Lung (tissue), 12 donors: ENCODE results near the gene CDH11. TPM values are rescaled to one million over a fixed set of nuclear protein-coding genes. Genes with fewer than 3 reads are reported as not detected.

ENCODE experiments used
- ATAC-seq: fragments of 200-7000 bp; cut with Tn5 transposase; one replicate; pipeline ENCODE4 v1.9.1; 2020; ENCODE audit warnings: moderate number of reproducible peaks; ENCODE audit not compliant: insufficient read depth, low FRiP score
- DNase-seq, 3 donors: peaks; one replicate each; pipeline ENCODE4 v3.0.0-alpha.2; 2013 to 2017
- H3K27ac ChIP-seq, 2 donors: one replicate each; pipeline ENCODE4 v1.5.1; 2013; ENCODE audit warnings: mild to moderate bottlenecking in 2 of 2, moderate library complexity in 2 of 2, control low read depth in 1 of 2, inconsistent platforms in 1 of 2, low read depth in 1 of 2, low read length in 1 of 2
- H3K27me3 ChIP-seq, 3 donors: one replicate each; pipeline ENCODE4 v1.5.1; 2013; ENCODE audit warnings: low read length in 2 of 3; ENCODE audit not compliant: control insufficient read depth in 3 of 3, insufficient read depth in 3 of 3
- H3K36me3 ChIP-seq, 4 donors: one replicate each; pipeline ENCODE4 v1.5.1; 2013; ENCODE audit warnings: low read length in 4 of 4, mild to moderate bottlenecking in 1 of 4, moderate library complexity in 1 of 4; ENCODE audit not compliant: control insufficient read depth in 4 of 4, insufficient read depth in 4 of 4
- H3K4me1 ChIP-seq, 5 donors: one replicate each; pipeline ENCODE4 v1.5.1; 2013; ENCODE audit warnings: low read length in 5 of 5, mild to moderate bottlenecking in 2 of 5, moderate library complexity in 1 of 5; ENCODE audit not compliant: control insufficient read depth in 5 of 5, insufficient read depth in 5 of 5
- H3K4me3 ChIP-seq: one replicate; pipeline ENCODE4 v1.5.1; 2013; ENCODE audit warnings: mild to moderate bottlenecking, control low read depth, moderate library complexity
- H3K9ac ChIP-seq, 2 donors: one replicate each; pipeline ENCODE4 v1.5.1; 2013; ENCODE audit warnings: low read length in 2 of 2, control low read depth in 1 of 2; ENCODE audit not compliant: insufficient read depth in 1 of 2
- H3K9me3 ChIP-seq, 4 donors: one replicate each; pipeline ENCODE4 v1.5.1; 2013; ENCODE audit warnings: low read length in 3 of 4, mild to moderate bottlenecking in 1 of 4, moderate library complexity in 1 of 4; ENCODE audit not compliant: control insufficient read depth in 4 of 4, insufficient read depth in 3 of 4
- WGBS, 2 donors: extraction: QIAGEN DNeasy Blood & Tissue Kit; methylation state at CpG; one replicate each; pipeline ENCODE4 v1.1.7; 2013; 5-methylcytosine and 5-hydroxymethylcytosine counted together
- polyA plus RNA-seq, 2 donors: library from polyadenylated mRNA; stranded (reverse); fragments of 200-250 nt; gene quantifications; one replicate each; pipeline ENCODE4 v1.2.1, GENCODE V29; 2013
- total RNA-seq, 2 donors: library from RNA; depleted of rRNA in 1 of 2; stranded (reverse); fragments of >200 nt in 1 of 2; gene quantifications; one replicate each; pipeline ENCODE4 v1.2.1, GENCODE V29; 2014 to 2021
- TF ChIP-seq, protein P1 (sequence below): IDR thresholded peaks from 2 replicates; pipeline ENCODE4 v1.5.1; 2012; ENCODE audit warnings: mild to moderate bottlenecking; ENCODE audit errors: control extremely low read depth, extremely low read depth
- donor health status: control.
- donor health status: control.
- donor health status: Bipolar disorder and iron deficiency.
- donor health status: healthy.
- donor health status: DM: yes; HTN: yes; CAD: no.

Gene CDH11
- total and polyA plus RNA-seq, 4 donors, result 7.1 to 236 (median 94.7) TPM

DNA sequence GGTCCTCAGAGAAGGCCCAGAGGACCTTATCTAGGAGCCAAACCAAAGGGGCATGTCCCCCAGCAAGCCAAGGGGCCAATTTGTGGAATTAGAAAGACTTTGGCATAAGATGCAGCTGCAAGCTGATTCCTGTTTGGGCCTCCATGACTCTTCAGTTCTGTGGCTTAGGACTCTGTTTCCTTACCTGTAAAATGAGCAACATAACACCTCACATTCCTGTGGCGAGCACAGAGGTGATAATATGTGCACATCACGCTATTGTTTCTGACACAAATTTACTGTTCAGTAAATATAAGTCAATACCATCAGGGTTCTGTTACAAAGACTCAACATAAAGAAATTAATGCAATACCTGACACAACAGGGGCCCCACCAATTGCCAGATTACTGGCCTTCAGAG lies 57.7 kb downstream of the CDH11 start:
- WGBS, 2 donors, result 88% methylated on average over 2 of the region's 2 CpGs
- Histone ChIP-seq H3K27ac (no peak overlapping the region), H3K27me3 (no peaks in the 10 kb centered on the region), H3K9ac (no peak overlapping the region), H3K36me3 (peaks cover 0 to 17% (median 2%) of the 10 kb centered on the region in 4 donors), H3K4me1 (peaks cover 0 to 90% (median 11%) of the 10 kb centered on the region in 5 donors), H3K4me3 (no peak overlapping the region), H3K9me3 (peaks cover 0 to 2% (median 0%) of the 10 kb centered on the region in 4 donors)
- DNase-seq (no peak), ATAC-seq (no peak)
- TF ChIP-seq, protein P1, sequence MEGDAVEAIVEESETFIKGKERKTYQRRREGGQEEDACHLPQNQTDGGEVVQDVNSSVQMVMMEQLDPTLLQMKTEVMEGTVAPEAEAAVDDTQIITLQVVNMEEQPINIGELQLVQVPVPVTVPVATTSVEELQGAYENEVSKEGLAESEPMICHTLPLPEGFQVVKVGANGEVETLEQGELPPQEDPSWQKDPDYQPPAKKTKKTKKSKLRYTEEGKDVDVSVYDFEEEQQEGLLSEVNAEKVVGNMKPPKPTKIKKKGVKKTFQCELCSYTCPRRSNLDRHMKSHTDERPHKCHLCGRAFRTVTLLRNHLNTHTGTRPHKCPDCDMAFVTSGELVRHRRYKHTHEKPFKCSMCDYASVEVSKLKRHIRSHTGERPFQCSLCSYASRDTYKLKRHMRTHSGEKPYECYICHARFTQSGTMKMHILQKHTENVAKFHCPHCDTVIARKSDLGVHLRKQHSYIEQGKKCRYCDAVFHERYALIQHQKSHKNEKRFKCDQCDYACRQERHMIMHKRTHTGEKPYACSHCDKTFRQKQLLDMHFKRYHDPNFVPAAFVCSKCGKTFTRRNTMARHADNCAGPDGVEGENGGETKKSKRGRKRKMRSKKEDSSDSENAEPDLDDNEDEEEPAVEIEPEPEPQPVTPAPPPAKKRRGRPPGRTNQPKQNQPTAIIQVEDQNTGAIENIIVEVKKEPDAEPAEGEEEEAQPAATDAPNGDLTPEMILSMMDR, result no peak

DNA sequence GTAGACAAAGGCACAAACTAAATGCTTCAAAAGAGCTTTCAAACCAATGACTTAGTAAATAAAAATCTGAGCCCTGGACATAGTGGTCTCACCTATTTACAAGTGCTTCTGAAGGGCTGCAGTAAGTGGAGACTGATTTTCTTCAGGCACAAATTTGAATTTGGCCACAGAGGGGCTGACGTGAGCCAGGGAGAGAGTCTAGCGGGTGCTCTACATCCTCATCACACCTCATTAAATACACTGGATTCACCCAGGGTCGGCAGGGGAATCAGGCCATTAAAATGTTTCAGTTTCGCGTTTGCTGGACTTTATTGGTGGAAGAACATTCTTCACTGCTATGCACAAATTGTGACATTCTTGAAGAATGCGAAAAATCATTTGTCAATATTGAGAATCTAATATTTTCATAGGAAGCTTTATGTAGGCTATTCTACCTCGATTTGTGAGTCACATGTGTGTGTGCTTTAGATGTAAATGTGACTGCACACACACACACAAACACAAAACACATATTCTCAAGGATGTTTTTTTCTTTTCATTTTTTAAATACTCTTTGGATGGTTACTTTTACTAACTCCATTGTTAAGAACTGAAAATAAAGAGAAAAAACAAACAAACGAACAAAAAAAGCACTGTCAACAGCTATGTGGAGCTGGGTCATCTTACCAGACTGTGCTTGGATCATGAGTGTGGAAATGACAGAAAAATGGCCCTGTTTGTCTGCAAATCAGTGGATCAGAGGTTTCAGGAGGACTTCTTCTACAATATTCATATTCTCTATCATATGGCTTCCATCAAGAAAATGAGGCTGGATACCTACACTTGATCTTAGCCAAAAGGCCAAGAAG lies 58.9 kb downstream of the CDH11 start:
- Histone ChIP-seq H3K36me3 (peaks cover 0 to 24% (median 5%) of the 10 kb centered on the region in 4 donors), H3K4me1 (peaks cover 0 to 84% (median 11%) of the 10 kb centered on the region in 5 donors), H3K9me3 (peaks cover 0 to 2% (median 0%) of the 10 kb centered on the region in 4 donors), H3K27me3 (no peaks in the 10 kb centered on the region), H3K4me3 (no peak overlapping the region), H3K9ac (no peak overlapping the region), H3K27ac (no peak overlapping the region)
- TF ChIP-seq, protein P1, result no peak
- ATAC-seq, result no peak
- DNase-seq, result peak; percentile 77 to 92 (median 91)
- WGBS, 2 donors, result 68 to 79% methylated on average over 8 of the region's 8 CpGs

DNA sequence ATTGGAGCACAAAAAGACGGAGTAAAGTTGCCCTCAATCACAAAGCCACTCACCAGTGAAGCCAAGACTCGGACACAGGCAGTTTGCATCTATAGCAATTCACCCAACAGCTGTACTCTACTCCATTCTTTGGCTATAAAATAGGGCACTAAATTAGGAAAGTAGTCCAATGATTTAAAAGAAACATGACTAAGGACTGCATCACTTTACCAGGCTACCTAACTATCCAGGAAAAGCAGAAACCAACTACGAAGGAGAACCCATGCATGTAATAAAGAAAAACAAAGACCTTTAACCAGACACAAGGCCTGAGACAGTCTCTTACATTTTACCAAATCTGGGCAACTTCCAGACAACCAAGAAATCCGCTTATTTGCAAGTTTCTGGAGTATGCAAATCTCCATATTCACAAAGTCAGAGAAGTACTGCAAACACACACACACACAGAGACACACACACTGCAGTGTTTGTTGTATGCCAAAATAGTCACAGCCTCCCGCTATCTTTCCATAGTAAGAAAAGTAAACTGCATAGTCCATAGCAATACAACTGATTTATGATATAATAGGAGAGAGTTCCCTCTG lies 59.8 kb downstream of the CDH11 start:
- WGBS, 2 donors, result 75 to 83% methylated on average over 5 of the region's 5 CpGs
- DNase-seq (peak in 1 of 3 donors; percentile 22), ATAC-seq (no peak)
- TF ChIP-seq, protein P1, result no peak
- Histone ChIP-seq H3K27me3 (no peaks in the 10 kb centered on the region), H3K4me1 (peaks cover 0 to 78% (median 6%) of the 10 kb centered on the region in 5 donors), H3K9ac (no peak overlapping the region), H3K4me3 (no peak overlapping the region), H3K27ac (no peak overlapping the region), H3K9me3 (peaks cover 0 to 2% (median 0%) of the 10 kb centered on the region in 4 donors), H3K36me3 (peaks cover 0 to 33% (median 8%) of the 10 kb centered on the region in 4 donors)
